Measurements from ENCODE around the gene RIT1.

RIT1 gene

GRCh38 chr1:155941845-155942531 lies 30.8 kb upstream of the RIT1 start:
- Histone ChIP-seq H3K4me1 (ENCODE audit: low read length) (peaks cover 73% of the 10 kb centered on the region), H3K4me3 (ENCODE audit: low read length) (no peak overlapping the region), H3K9ac (ENCODE audit: low read length) (no peak overlapping the region), H2AFZ (ENCODE audit: low read length) (no peak overlapping the region), H3F3A (ENCODE audit: insufficient read depth, low read length) (peaks cover 68% of the 10 kb centered on the region), H3K27me3 (replicated peaks; ENCODE audit: insufficient read depth, low read length) (no peaks in the 10 kb centered on the region), H4K20me1 (ENCODE audit: insufficient read depth, low read length) (no peaks in the 10 kb centered on the region), H3K9me2 (replicated peaks; ENCODE audit: insufficient read depth, low read length) (no peaks in the 10 kb centered on the region), H3K9me3 (replicated peaks; ENCODE audit: insufficient read depth, low read length) (no peaks in the 10 kb centered on the region), H3K79me2 (ENCODE audit: low read length) (peaks cover 5% of the 10 kb centered on the region; the same call in 1 of the 2 replicates), H3K36me3 (replicated peaks; ENCODE audit: insufficient read depth, low read length) (no peaks in the 10 kb centered on the region), H3K4me2 (ENCODE audit: low read depth, low read length) (0 out of 2 replicates have a peak overlapping the region, but pooled peaks have one; percentile 5), H3K27ac (ENCODE audit: low read length) (peak overlapping the region; percentile 87; the same call in 1 of the 2 replicates)
- TF ChIP-seq CTCF (IDR thresholded peaks at IDR 0.05; ENCODE audit: low read length) (no peak), EZH2 (optimal IDR thresholded peaks at IDR 0.05; ENCODE audit: low read depth, low read length) (no peak), EZH2phosphoT487 (IDR thresholded peaks at IDR 0.05; ENCODE audit: low read length) (no peak)
- no peak for DNase-seq

- Histone ChIP-seq H3K9me3 (replicated peaks; ENCODE audit: insufficient read depth, low read length) (no peaks in the 10 kb centered on the region), H2AFZ (ENCODE audit: low read length) (no peak within 1 kb of the TSS), H3K4me2 (ENCODE audit: low read depth, low read length) (peak within 1 kb of the TSS; percentile 5; the same call in 1 of the 2 replicates), H3K4me1 (ENCODE audit: low read length) (peaks cover 66% of the 10 kb centered on the region), H3K27ac (ENCODE audit: low read length) (peak within 1 kb of the TSS; percentile 87; the same call in 1 of the 2 replicates), H3K27me3 (replicated peaks; ENCODE audit: insufficient read depth, low read length) (no peaks in the 10 kb centered on the region), H3K79me2 (ENCODE audit: low read length) (peaks cover 5% of the 10 kb centered on the region; the same call in 1 of the 2 replicates), H4K20me1 (ENCODE audit: insufficient read depth, low read length) (no peaks in the 10 kb centered on the region), H3F3A (ENCODE audit: insufficient read depth, low read length) (peaks cover 62% of the 10 kb centered on the region), H3K9me2 (replicated peaks; ENCODE audit: insufficient read depth, low read length) (no peaks in the 10 kb centered on the region), H3K4me3 (ENCODE audit: low read length) (no peak within 1 kb of the TSS), H3K36me3 (replicated peaks; ENCODE audit: insufficient read depth, low read length) (no peaks in the 10 kb centered on the region), H3K9ac (ENCODE audit: low read length) (peak within 1 kb of the TSS; percentile 3; the same call in 1 of the 2 replicates)
- TF ChIP-seq EZH2 (optimal IDR thresholded peaks at IDR 0.05; ENCODE audit: low read depth, low read length) (no peak), CTCF (IDR thresholded peaks at IDR 0.05; ENCODE audit: low read length) (no peak), EZH2phosphoT487 (IDR thresholded peaks at IDR 0.05; ENCODE audit: low read length) (no peak)
- DNase-seq, result peak; percentile 48
Measured at GRCh38 chr1:155940993-155941844, 30.1 kb upstream of the RIT1 start, which contains the start of gene RXFP4. TSS of gene RXFP4 (plus strand) at chr1:155941638. CDS start at chr1:155941710, 72 bp downstream.

DNA sequence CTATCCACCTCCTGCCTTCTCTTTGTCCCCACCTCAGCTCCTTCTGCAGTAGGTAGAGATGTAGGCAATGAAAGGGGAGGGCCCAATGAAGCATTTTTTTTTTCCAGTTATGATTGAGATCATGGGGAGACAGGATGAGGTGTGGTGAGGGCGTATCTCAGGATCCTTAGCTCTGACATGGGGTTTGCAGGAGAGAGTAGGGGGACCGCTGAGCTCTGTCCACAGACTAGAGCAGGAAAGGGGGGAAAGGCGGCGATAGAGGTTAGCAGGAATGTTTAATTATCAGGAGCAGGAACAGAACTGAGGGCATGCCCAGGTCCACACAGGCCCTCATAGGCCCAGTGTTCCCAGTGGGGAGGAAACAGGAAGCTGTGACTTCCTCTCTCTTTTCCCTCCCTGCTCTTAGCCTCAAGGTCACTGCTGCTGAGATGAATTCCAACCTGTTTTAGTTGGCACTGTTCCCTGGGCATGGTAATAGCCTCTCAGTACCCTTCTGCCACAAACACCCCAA lies 29.4 kb upstream of the RIT1 start:
- peak overlapping the region; percentile 55; the same call in 1 of the 2 replicates for H3K27ac ChIP-seq (ENCODE audit: low read length)
- peaks cover 62% of the 10 kb centered on the region for H3F3A ChIP-seq (ENCODE audit: insufficient read depth, low read length)
- TF ChIP-seq CTCF (IDR thresholded peaks at IDR 0.05; ENCODE audit: low read length) (no peak), EZH2phosphoT487 (IDR thresholded peaks at IDR 0.05; ENCODE audit: low read length) (no peak), EZH2 (optimal IDR thresholded peaks at IDR 0.05; ENCODE audit: low read depth, low read length) (no peak)
- peak overlapping the region; percentile 5; the same call in 1 of the 2 replicates for H3K4me2 ChIP-seq (ENCODE audit: low read depth, low read length)
- no peak overlapping the region for H2AFZ ChIP-seq (ENCODE audit: low read length)
- H3K9me2 ChIP-seq (replicated peaks; ENCODE audit: insufficient read depth, low read length), result no peaks in the 10 kb centered on the region
- no peak for DNase-seq
- H4K20me1 ChIP-seq (ENCODE audit: insufficient read depth, low read length), result no peaks in the 10 kb centered on the region
- H3K27me3 ChIP-seq (replicated peaks; ENCODE audit: insufficient read depth, low read length), result no peaks in the 10 kb centered on the region
- no peaks in the 10 kb centered on the region for H3K9me3 ChIP-seq (replicated peaks; ENCODE audit: insufficient read depth, low read length)
- H3K9ac ChIP-seq (ENCODE audit: low read length), result peak overlapping the region; percentile 3; the same call in 1 of the 2 replicates
- H3K36me3 ChIP-seq (replicated peaks; ENCODE audit: insufficient read depth, low read length), result no peaks in the 10 kb centered on the region
- H3K4me1 ChIP-seq (ENCODE audit: low read length), result peaks cover 60% of the 10 kb centered on the region
- no peak overlapping the region for H3K4me3 ChIP-seq (ENCODE audit: low read length)
- peaks cover 5% of the 10 kb centered on the region; the same call in 1 of the 2 replicates for H3K79me2 ChIP-seq (ENCODE audit: low read length)

All from MM.1S (cell line).